IPS-20b (cell line): ENCODE results near the gene HILPDA.

ENCODE experiments used
- H3K27ac ChIP-seq: one replicate; pipeline ENCODE4 v1.5.1; 2013; ENCODE audit warnings: low read length
- H3K27me3 ChIP-seq: 2 replicates; pipeline ENCODE4 v1.6.1; 2013; ENCODE audit warnings: mild to moderate bottlenecking, low read length, inconsistent platforms; ENCODE audit not compliant: insufficient read depth
- H3K36me3 ChIP-seq: 2 replicates; pipeline ENCODE4 v1.6.1; 2013; ENCODE audit warnings: low read depth, mild to moderate bottlenecking, inconsistent platforms, low read length, moderate library complexity; ENCODE audit not compliant: insufficient read depth
- H3K4me1 ChIP-seq: 2 replicates; pipeline ENCODE4 v1.6.1; 2013; ENCODE audit warnings: mild to moderate bottlenecking, control low read depth, inconsistent platforms, low read length, moderate library complexity; ENCODE audit not compliant: insufficient read depth
- H3K4me3 ChIP-seq: 2 replicates; pipeline ENCODE4 v1.5.1; 2013; ENCODE audit warnings: mild to moderate bottlenecking, low read length, inconsistent platforms
- H3K9ac ChIP-seq: 2 replicates; pipeline ENCODE4 v1.6.1; 2013; ENCODE audit warnings: low read depth, mild to moderate bottlenecking, inconsistent platforms, low read length, moderate library complexity
- H3K9me3 ChIP-seq: 2 replicates; pipeline ENCODE4 v1.6.1; 2013; ENCODE audit warnings: mild to moderate bottlenecking, low read depth, low read length, inconsistent platforms; ENCODE audit not compliant: insufficient read depth

HILPDA gene, protein sequence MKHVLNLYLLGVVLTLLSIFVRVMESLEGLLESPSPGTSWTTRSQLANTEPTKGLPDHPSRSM

DNA sequence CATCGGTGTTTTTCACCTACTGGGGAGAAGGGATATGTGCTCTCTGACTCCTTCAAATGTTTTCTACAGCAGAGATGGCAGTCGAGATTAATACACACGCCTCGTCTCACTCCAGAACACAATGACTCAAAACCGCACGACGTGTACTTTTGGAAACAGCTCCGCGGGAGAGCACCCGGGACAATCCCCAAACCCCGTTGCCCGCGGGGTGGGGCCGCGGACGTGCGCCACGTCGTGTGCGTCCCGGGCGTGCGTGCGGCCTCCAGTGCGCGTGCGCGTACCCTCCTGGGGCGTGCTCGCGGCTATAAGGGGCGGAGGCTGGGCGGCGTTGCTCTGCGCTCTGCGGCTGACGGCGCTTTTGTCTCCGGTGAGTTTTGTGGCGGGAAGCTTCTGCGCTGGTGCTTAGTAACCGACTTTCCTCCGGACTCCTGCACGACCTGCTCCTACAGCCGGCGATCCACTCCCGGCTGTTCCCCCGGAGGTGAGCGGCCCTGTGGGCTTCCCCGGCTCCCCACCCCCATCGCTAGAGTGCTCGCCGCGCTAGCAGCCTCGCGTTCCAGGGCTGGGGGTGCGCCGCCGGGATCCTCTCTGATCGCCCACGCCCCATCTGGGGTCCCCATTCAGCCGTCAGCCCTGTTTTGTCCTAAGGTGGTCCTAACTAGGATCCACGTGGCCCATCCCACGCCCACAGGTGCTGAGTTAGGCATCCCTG, at the start of gene HILPDA:
TSS of gene HILPDA (plus strand) at position 336 of the 712 bp plus-strand sequence. CDS start 1,391 bp downstream, outside the sequence.
- Histone ChIP-seq H3K9ac (peak within 1 kb of the TSS; percentile 100), H3K4me1 (peaks cover 20% of the 10 kb centered on the region), H3K36me3 (peaks cover 28% of the 10 kb centered on the region), H3K4me3 (peak within 1 kb of the TSS; percentile 100), H3K27ac (peak within 1 kb of the TSS; percentile 97), H3K27me3 (peaks cover 6% of the 10 kb centered on the region; the same call in 1 of the 2 replicates), H3K9me3 (no peaks in the 10 kb centered on the region)

DNA sequence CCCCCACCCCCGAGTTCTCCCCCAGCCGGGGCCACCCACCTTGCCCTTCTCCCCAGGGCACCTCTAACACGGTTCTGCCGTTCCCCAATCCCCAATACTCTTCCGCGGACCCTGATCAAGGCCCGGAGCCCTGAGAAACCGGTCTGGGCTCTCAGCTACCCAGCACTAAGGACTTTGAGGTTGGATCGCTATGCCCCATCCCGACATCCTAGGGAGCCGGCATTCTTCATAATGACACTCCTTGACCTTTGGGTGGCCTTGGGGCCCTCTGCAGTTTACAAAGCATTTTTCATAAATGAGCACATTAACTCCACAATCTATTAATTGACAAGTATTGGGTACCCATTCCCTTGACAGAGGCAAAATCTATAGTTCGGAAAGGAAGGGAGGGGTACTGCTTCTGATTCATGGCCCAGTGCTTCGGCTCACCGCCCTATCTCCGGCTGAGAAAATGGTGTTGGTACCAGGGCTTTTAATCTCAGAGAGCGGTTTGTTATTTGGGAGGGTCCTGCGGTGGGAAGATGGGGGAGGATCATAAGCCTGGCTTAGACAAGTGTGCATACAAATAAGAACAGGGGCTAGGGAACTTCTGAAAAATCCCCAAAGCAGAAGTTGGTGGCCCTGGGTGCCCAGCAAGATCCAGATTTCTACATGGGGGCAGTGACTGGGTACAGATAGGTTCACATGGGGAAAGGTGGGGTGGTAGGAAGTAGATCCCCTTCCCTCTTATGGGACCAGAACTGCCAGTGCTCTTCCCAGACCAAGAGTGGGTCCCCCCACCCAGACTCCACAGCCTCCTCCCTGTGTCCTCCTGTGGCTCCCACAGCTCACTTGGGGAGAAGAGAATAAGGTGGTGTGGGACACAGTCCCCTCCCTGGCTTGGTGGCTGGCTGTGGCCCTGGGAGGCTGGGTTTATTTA, 49.1 kb upstream of the HILPDA start:
- no peak overlapping the region for H3K27ac ChIP-seq
- H3K4me1 ChIP-seq = peaks cover 21% of the 10 kb centered on the region
- H3K9me3 ChIP-seq = no peaks in the 10 kb centered on the region
- H3K27me3 ChIP-seq = peaks cover 77% of the 10 kb centered on the region
- peak overlapping the region; percentile 45 for H3K4me3 ChIP-seq
- no peak overlapping the region for H3K9ac ChIP-seq
- no peaks in the 10 kb centered on the region for H3K36me3 ChIP-seq

DNA sequence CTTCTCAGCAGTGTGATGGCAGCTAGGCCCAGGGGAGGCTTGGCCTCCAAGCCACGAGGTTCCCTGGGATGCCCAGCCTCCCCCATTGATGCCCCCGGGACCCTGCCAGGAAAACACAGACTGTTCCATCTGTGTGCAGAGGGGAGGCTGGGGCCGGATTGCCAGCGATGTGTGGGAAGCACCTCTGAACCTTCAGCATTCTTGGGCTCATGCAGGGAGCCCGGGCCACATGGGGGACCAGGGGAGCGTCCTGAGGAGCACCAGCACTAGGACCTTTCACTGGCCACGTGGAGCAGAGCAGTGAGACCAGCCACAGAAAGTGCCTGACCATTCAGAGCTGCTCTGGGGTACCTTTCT, 48.5 kb upstream of the HILPDA start:
- H3K27me3 ChIP-seq = peaks cover 83% of the 10 kb centered on the region
- no peaks in the 10 kb centered on the region for H3K9me3 ChIP-seq
- H3K27ac ChIP-seq = no peak overlapping the region
- H3K4me1 ChIP-seq = peaks cover 21% of the 10 kb centered on the region
- H3K36me3 ChIP-seq = no peaks in the 10 kb centered on the region
- no peak overlapping the region for H3K4me3 ChIP-seq
- no peak overlapping the region for H3K9ac ChIP-seq

DNA sequence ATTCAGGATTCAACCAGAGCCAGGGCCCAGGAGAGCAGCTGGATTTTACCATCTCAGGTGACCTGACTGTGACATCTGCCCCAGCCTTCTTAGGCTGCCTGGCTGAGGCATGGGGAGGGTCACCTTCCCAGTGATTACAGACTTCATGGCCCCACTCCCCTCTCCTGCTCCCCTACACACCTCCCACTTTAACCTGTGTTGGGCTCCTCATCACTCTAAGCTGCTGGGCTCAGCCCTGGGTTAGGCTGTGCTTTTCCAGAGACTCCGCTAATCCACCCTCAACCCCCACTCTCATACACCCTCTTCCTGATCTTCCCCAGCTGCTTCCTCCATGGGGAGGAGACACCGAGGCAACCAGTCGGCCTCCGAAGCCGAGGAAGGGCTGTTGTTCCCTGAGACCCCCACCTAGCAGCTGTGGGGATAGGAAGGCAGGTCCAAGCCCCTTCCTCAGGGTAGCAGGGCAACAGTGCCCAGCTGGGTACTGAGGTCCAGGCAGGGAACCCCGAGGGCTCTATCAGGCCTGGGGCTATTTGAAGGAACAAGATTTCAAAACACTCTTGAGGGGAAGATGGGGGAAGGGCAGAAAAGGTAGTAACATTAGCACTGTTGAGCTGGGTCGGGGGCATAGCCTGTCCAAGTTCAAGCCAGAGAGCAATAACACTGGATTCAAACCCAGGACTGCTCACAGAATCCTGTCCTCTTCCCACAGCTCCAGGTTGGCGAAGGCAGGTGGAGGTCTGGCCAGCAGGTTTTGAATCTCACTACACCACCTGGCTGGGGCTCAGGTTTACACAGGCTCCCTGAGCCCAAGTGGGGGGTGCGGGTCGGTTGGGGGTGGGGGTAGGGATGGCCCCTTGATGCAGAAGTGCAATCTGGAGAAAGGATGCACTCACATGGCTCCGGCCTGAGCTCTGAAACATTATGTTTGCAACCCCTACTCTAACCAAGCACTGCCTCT, 47.6 kb upstream of the HILPDA start:
- Histone ChIP-seq H3K9ac (no peak overlapping the region), H3K4me3 (peak overlapping the region; percentile 88; the same call in 1 of the 2 replicates), H3K4me1 (peaks cover 21% of the 10 kb centered on the region), H3K27me3 (peaks cover 87% of the 10 kb centered on the region), H3K9me3 (no peaks in the 10 kb centered on the region), H3K27ac (no peak overlapping the region), H3K36me3 (no peaks in the 10 kb centered on the region)

DNA sequence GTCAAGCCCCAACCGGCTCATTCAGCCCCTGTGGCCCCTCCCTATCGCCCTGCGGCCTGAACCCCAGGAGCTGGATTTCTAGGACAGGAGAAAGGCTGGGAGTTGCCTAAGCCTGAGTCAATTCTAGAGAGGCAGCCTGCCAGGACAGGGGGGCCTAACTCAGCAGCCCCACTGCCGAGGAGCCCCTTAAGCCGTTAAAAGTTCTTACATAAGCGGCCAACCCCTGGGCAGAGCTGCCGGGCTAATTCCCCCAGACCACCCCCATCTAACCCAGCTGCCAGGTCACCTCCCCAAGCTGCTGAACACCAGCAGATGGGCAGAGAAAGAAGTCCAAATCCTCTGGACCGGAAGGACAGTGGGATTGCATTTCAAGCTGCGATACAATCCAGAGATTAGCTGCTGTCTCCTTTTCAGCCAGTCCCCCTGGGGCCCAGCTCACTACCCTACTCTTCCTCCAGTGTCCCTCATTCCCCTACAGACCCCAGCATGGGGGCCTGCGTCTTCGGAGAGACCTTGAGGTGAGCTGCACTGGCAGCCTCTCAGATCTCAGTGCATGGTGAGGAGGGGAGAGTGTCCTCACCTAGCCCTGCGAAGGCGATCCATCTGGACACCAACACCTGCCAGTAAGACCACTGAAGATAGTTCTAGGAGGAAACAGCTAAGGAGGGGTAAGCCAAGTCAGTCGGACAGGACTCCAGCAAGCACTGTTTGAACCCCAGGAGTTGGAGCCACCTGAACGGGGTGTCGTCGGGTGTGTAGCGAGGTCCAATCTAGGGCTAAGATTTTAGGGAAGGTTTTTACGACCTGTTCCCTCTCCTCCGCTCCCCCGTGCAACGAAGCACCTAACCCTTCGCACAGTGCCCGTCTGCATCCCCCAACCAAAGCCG, 46.7 kb upstream of the HILPDA start:
- Histone ChIP-seq H3K36me3 (no peaks in the 10 kb centered on the region), H3K9ac (peak overlapping the region; percentile 41; the same call in 1 of the 2 replicates), H3K27me3 (peaks cover 90% of the 10 kb centered on the region), H3K4me3 (peak overlapping the region; percentile 88), H3K27ac (no peak overlapping the region), H3K4me1 (peaks cover 19% of the 10 kb centered on the region), H3K9me3 (no peaks in the 10 kb centered on the region)

DNA sequence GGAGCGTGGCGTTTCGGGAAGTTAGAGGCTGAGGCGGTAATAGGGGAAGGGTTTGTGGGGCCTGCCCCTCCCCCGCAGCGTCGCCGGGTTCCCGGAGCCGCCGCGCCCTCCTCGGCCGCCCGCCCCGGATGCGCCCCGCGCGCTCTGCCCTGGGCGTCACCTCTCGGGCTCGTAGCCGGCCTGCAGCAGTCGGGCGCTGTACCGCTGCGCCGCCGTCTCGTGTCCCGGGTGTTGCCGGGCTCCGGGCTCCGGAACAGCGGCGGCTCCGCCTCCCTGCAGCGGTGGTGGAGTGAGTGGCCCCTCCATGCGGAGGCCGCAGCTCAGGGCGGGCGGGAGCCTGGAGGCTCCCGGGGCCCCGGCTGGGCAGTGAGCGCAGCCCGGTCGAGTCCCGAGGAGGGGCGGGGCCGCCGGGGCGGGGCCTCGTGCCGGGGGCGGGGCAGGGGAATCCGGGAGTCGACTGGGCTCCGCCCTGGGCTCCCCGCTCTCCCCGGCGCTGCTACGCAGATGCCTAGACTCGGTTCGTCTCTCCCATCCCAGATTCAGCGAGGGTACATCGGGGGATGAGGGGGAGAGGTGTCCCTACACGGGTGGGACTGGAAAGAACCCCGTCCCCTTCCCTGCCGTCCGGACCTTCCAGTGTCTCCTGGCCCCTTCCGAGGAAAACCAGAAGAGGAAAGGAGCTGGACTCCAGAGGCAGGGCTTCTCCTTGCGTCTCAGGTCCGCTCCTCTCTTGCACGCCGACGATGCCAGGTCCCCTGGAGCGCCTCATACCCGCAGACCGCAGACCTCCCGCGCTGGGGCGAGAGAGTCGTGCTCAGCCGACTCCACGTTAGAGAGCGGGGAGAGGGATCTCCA, 45.9 kb upstream of the HILPDA start, which contains the start of gene IMPDH1:
TSS of gene IMPDH1 (minus strand) at position 387 of the 855 bp plus-strand sequence. CDS start at position 306, 81 bp downstream.
- Histone ChIP-seq H3K27me3 (peaks cover 86% of the 10 kb centered on the region), H3K4me3 (peak within 1 kb of the TSS; percentile 88), H3K27ac (no peak within 1 kb of the TSS), H3K9ac (peak within 1 kb of the TSS; percentile 41; the same call in 1 of the 2 replicates), H3K36me3 (no peaks in the 10 kb centered on the region), H3K9me3 (no peaks in the 10 kb centered on the region), H3K4me1 (peaks cover 15% of the 10 kb centered on the region; the same call in 1 of the 2 replicates)

DNA sequence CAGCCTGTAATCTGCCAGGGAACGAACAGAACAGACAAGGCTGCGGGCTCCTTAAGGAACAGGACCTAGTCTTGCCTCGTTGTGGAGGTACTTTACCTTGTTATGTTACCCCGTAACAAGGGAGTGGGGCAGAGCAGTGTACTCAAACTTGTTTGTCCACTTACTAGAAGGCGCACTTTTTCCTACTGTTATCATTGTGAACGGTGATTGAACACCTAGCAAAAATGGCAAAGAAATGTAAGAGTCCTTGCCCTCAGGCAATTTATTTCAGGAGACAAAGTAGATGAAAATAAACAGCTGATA, 45.3 kb upstream of the HILPDA start:
- Histone ChIP-seq H3K4me1 (peaks cover 15% of the 10 kb centered on the region; the same call in 1 of the 2 replicates), H3K36me3 (no peaks in the 10 kb centered on the region), H3K9me3 (no peaks in the 10 kb centered on the region), H3K27ac (no peak overlapping the region), H3K4me3 (peak overlapping the region; percentile 88), H3K27me3 (peaks cover 85% of the 10 kb centered on the region), H3K9ac (peak overlapping the region; percentile 37; the same call in 1 of the 2 replicates)

DNA sequence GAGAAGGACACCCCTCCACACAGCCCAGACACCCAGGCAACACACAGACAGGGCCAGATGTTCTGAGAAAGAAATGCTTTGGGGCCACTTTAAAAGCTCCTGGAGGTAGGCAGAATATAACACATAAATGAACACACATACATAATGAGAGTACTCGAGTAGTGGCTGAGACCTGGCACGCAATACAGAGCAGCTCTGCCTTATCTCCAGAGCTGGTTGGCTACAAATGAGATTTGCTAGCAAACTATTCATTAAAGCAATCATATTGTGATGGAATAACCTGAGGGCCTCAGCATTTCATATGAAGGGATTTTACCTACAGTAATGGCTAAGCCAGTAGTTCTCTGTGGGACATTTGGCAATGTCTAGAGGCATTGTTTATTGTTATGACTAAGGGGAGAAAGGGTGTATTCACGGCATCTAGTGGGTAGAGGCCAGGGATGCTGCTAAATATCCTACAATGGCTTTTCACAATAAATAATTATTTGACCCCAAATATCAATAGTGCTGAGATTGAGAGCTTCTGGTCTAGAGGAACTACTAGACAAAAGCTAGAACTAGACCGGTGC, 40.4 kb upstream of the HILPDA start:
- Histone ChIP-seq H3K9ac (no peak overlapping the region), H3K27me3 (peaks cover 56% of the 10 kb centered on the region), H3K27ac (no peak overlapping the region), H3K9me3 (no peaks in the 10 kb centered on the region), H3K4me3 (no peak overlapping the region), H3K36me3 (no peaks in the 10 kb centered on the region), H3K4me1 (no peaks in the 10 kb centered on the region)

DNA sequence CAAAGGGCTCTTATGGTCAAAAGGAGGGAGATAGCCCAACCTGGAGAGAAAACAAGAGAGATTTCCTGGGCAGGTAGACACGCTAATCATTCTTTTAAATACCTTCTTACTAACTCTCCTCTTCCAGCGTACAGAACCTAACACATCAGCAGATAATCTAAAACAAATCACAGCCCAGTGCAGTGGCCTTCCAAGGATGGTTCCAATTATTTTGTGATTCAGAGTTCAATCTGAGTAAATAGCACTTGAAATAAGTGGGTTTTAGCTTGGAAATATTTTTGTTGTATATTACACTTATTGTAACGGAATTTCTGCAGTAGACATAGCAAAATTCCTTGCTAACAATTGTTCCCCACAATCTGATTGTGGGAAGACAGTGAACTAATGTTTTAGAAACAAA, 38.6 kb upstream of the HILPDA start:
- Histone ChIP-seq H3K4me1 (no peaks in the 10 kb centered on the region), H3K9ac (no peak overlapping the region), H3K27me3 (peaks cover 38% of the 10 kb centered on the region), H3K36me3 (no peaks in the 10 kb centered on the region), H3K4me3 (no peak overlapping the region), H3K9me3 (no peaks in the 10 kb centered on the region), H3K27ac (no peak overlapping the region)
